AG04449 (cell line): ENCODE data around the gene CASQ2.

Source experiments
- CTCF ChIA-PET: fragments of 350-600 bp; formaldehyde crosslinking; extraction: SDS; loops from one replicate; lab custom pipeline; 2021; ENCODE audit warnings: antibody characterized with exemption; lab: Yijun Ruan, JAX
- POLR2A ChIA-PET: fragments of 400-600, 350-600 bp; formaldehyde crosslinking; extraction: SDS; loops from one replicate; lab custom pipeline; 2020; ENCODE audit warnings: antibody characterized with exemption, inconsistent platforms; lab: Yijun Ruan, JAX
- DNase-seq: peaks from one replicate; pipeline ENCODE4 v3.0.0-alpha.2; 2010; ENCODE audit warnings: low read depth, low spot score
- H3K4me3 ChIP-seq: 2 replicates; pipeline ENCODE4 v1.5.1; 2011; ENCODE audit warnings: low read depth, mild to moderate bottlenecking, control low read depth, low read length
- TF ChIP-seq, protein P1 (sequence below): IDR thresholded peaks from one replicate; pipeline ENCODE4 v1.5.1; 2011; ENCODE audit warnings: mild to moderate bottlenecking, moderate library complexity, low read length, control low read depth, inconsistent platforms; ENCODE audit not compliant: insufficient read depth; ENCODE audit errors: missing control alignments

Gene CASQ2

GRCh38 chr1:115761601-115762302, 6.8 kb downstream of the CASQ2 start:
- DNase-seq: no peak
- no peak overlapping the region for H3K4me3 ChIP-seq
- TF ChIP-seq, protein P1, sequence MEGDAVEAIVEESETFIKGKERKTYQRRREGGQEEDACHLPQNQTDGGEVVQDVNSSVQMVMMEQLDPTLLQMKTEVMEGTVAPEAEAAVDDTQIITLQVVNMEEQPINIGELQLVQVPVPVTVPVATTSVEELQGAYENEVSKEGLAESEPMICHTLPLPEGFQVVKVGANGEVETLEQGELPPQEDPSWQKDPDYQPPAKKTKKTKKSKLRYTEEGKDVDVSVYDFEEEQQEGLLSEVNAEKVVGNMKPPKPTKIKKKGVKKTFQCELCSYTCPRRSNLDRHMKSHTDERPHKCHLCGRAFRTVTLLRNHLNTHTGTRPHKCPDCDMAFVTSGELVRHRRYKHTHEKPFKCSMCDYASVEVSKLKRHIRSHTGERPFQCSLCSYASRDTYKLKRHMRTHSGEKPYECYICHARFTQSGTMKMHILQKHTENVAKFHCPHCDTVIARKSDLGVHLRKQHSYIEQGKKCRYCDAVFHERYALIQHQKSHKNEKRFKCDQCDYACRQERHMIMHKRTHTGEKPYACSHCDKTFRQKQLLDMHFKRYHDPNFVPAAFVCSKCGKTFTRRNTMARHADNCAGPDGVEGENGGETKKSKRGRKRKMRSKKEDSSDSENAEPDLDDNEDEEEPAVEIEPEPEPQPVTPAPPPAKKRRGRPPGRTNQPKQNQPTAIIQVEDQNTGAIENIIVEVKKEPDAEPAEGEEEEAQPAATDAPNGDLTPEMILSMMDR: no peak
- ChIA-PET POLR2A (no interaction called here), CTCF (interaction anchor here (0.7 to 4.5 kb wide), 6 partner anchors 9 to 166 kb away, joined by 3 to 18 read pairs (median 4); no protein-coding TSS in a partner anchor)

DNA sequence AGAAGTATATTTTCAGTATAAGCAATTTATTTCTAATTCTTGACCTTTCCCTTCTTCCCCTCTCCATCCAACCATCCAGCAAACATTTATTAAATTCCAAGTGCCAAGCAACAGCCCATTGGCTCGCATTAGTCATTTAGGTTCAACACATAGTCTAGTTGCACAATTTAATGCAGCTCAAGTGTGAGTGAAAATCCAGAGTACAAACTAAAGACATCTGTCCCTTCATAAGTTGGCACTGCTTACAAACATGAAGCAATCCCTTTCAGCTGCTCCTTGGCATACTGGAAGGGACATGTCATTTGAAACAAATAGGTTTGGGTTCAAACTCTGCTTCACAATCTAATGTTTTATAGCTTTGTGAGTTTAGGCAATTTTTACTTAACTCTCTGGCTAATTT, 10.7 kb downstream of the CASQ2 start:
- TF ChIP-seq, protein P1: no peak
- ChIA-PET POLR2A (no interaction called here), CTCF (interaction anchor here (0.9 kb wide), 1 partner anchor 20 kb away, joined by 3 read pairs; no protein-coding TSS in a partner anchor)
- no peak overlapping the region for H3K4me3 ChIP-seq
- DNase-seq: no peak

DNA sequence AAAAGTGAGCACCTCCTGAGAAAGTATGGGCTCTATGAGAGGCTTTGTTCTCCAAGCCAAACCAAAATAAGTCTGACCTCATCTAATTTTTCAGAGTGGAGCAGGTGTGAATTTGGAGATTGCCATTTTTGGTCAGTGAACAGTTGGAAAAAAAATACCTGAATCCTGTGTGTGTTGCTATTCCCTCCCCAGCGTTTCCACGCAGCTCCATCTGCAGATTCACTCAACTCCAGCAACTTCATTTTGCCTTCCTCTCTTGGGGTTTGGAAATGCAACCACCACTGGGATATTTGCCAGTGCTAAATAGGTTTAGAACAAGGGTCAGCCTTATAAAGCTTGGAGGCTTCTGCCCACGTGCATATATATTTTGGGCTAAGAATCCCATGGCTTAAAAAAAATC, 11.2 kb downstream of the CASQ2 start:
- TF ChIP-seq, protein P1: no peak

GRCh38 chr1:115755456-115756370, 12.8 kb downstream of the CASQ2 start:
- CTCF ChIA-PET: interaction anchor here (0.7 to 0.8 kb wide), 2 partner anchors 9 to 49 kb away, joined by 3 to 4 read pairs; no protein-coding TSS in a partner anchor
- no peak for DNase-seq
- no peak overlapping the region for H3K4me3 ChIP-seq
- POLR2A ChIA-PET: no interaction called here
- TF ChIP-seq, protein P1: no peak

More for the DNA sequence above, 11.2 kb downstream of the CASQ2 start:
- CTCF ChIA-PET: interaction anchor here (0.9 kb wide), 1 partner anchor 20 kb away, joined by 3 read pairs; no protein-coding TSS in a partner anchor
- POLR2A ChIA-PET: no interaction called here
- no peak overlapping the region for H3K4me3 ChIP-seq
- DNase-seq: no peak

DNA sequence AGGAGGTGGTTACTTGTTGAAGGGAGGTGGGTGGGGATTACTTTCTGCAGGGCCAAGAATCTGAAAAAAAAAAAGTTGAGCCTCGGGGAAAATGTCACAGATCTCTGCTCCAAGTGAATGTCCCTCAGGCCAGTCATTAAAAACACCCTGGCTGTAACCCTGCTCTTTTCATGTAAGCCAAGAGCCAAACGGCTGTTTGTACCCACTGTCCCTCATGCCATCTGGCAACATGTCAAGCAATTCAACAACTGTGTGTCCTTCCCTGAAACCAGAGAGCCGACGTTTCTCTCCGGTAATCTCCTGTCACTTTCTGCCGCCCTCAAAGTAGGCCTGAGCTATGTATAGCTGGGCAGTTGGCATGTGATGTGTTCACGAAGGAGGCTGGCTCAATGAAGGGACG, 14.7 kb downstream of the CASQ2 start:
- CTCF ChIA-PET: interaction anchor here (1.4 to 2.4 kb wide), 2 partner anchors 11 to 17 kb away, joined by 3 to 6 read pairs; no protein-coding TSS in a partner anchor
- POLR2A ChIA-PET: no interaction called here
- TF ChIP-seq, protein P1: no peak
- DNase-seq: no peak
- no peak overlapping the region for H3K4me3 ChIP-seq
